GM12865 (cell line): ENCODE results near the gene FOXJ1.

ENCODE experiments used
- DNase-seq: peaks from one replicate; pipeline ENCODE4 v3.0.0; 2010; ENCODE audit warnings: low read depth
- H3K4me3 ChIP-seq: 2 replicates; pipeline ENCODE4 v1.5.1; 2011; ENCODE audit warnings: mild to moderate bottlenecking, low read depth, low read length, control low read depth
- CTCF ChIP-seq: IDR thresholded peaks from 2 replicates; pipeline ENCODE4 v1.5.1; 2011; ENCODE audit warnings: low read length, control low read depth, low read depth, inconsistent platforms; ENCODE audit not compliant: insufficient read depth; ENCODE audit errors: missing control alignments

The FOXJ1 gene

GRCh38 chr17:76154292-76154691 is 13.2 kb upstream of the FOXJ1 start:
- no peak overlapping the region for H3K4me3 ChIP-seq
- no peak for DNase-seq
- TF ChIP-seq CTCF: no peak

- no peak overlapping the region for H3K4me3 ChIP-seq
- TF ChIP-seq CTCF: no peak
- no peak for DNase-seq
Observed at GRCh38 chr17:76153640-76154039, 12.6 kb upstream of the FOXJ1 start.

- no peak for TF ChIP-seq CTCF
- DNase-seq: no peak
- H3K4me3 ChIP-seq: no peak overlapping the region
Observed at GRCh38 chr17:76153202-76153601, 12.2 kb upstream of the FOXJ1 start.

- no peak for DNase-seq
- no peak overlapping the region for H3K4me3 ChIP-seq
- TF ChIP-seq CTCF: no peak
Observed at GRCh38 chr17:76152591-76152990, 11.5 kb upstream of the FOXJ1 start.

- no peak overlapping the region for H3K4me3 ChIP-seq
- TF ChIP-seq CTCF: no peak
- DNase-seq: no peak
Observed at GRCh38 chr17:76151896-76152454, 10.9 kb upstream of the FOXJ1 start.

- no peak for TF ChIP-seq CTCF
- DNase-seq: no peak
- no peak overlapping the region for H3K4me3 ChIP-seq
Observed at GRCh38 chr17:76150712-76151622, 9.9 kb upstream of the FOXJ1 start.
